Loucy (cell line): ENCODE measurements around the gene NXN.

ENCODE experiments used
- CTCF ChIP-seq: fragments of 200-600 bp; sonication (generic); conservative IDR thresholded peaks from 2 replicates; pipeline ENCODE4 v1.5.1; 2014; ENCODE audit warnings: mild to moderate bottlenecking, antibody characterized with exemption, low read length
- EZH2phosphoT487 ChIP-seq: fragments of 200-600 bp; IDR thresholded peaks from 2 replicates; pipeline ENCODE4 v1.6.1; 2018; ENCODE audit warnings: antibody characterized with exemption, mild to moderate bottlenecking, moderate library complexity, borderline replicate concordance

- TF ChIP-seq CTCF (no peak), EZH2phosphoT487 (no peak)
These were observed 118.8 kb downstream of the NXN start for GRCh38 chr17:860805-861204.
